NCI-H1105 treated with DMSO at 0.1 percent for 48 hours (cell line): ENCODE data around the gene TMCC1.
"Not testable (repeated sequence)": the region's sequence is repeated elsewhere in the genome, so short reads cannot be mapped to it uniquely, and the experiment has no call there.

Source experiments
- DNase-seq: peaks from one replicate; lab custom pipeline; 2025; lab: John Stamatoyannopoulos, UW

TMCC1 gene

GRCh38 chr3:129686941-129687340 is 206.6 kb downstream of the TMCC1 start:
- peak; percentile 72 for DNase-seq

GRCh38 chr3:129684270-129684669 is 209.2 kb downstream of the TMCC1 start:
- no peak for DNase-seq

- DNase-seq, result no peak
Observed at GRCh38 chr3:129683201-129683600, 210.3 kb downstream of the TMCC1 start.

- no peak for DNase-seq
Observed at GRCh38 chr3:129676985-129677384, 216.5 kb downstream of the TMCC1 start.

GRCh38 chr3:129674798-129675123 is 218.8 kb downstream of the TMCC1 start:
- not testable (repeated sequence) for DNase-seq

- no peak for DNase-seq
Observed at GRCh38 chr3:129673897-129674797, 219.4 kb downstream of the TMCC1 start.

- no peak for DNase-seq
Observed at GRCh38 chr3:129673012-129673411, 220.5 kb downstream of the TMCC1 start.

- no peak for DNase-seq
Observed at GRCh38 chr3:129672412-129672811, 221.1 kb downstream of the TMCC1 start.

- DNase-seq, result no peak
Observed at GRCh38 chr3:129665024-129665768, 228.3 kb downstream of the TMCC1 start.

- no peak for DNase-seq
Observed at GRCh38 chr3:129663930-129664646, 229.4 kb downstream of the TMCC1 start.

- no peak for DNase-seq
Observed at GRCh38 chr3:129663045-129663446, 230.5 kb downstream of the TMCC1 start.

GRCh38 chr3:129662191-129662608 is 231.3 kb downstream of the TMCC1 start:
- no peak for DNase-seq

- no peak for DNase-seq
Observed at GRCh38 chr3:129661766-129662165, 231.7 kb downstream of the TMCC1 start.

- no peak for DNase-seq
Observed at GRCh38 chr3:129658110-129658843, 235.2 kb downstream of the TMCC1 start.

- no peak for DNase-seq
Observed at GRCh38 chr3:129657261-129658046, 236.1 kb downstream of the TMCC1 start.

GRCh38 chr3:129656659-129657247 is 236.8 kb downstream of the TMCC1 start:
- no peak for DNase-seq

GRCh38 chr3:129655291-129655700 is 238.2 kb downstream of the TMCC1 start:
- DNase-seq, result no peak

- no peak for DNase-seq
Observed at GRCh38 chr3:129654131-129654530, 239.4 kb downstream of the TMCC1 start.

GRCh38 chr3:129653019-129653418 is 240.5 kb downstream of the TMCC1 start:
- DNase-seq, result no peak

- DNase-seq, result no peak
Observed at GRCh38 chr3:129651435-129652202, 241.9 kb downstream of the TMCC1 start.
